ENCODE measurements around the gene ASB16.

The ASB16 gene

DNA sequence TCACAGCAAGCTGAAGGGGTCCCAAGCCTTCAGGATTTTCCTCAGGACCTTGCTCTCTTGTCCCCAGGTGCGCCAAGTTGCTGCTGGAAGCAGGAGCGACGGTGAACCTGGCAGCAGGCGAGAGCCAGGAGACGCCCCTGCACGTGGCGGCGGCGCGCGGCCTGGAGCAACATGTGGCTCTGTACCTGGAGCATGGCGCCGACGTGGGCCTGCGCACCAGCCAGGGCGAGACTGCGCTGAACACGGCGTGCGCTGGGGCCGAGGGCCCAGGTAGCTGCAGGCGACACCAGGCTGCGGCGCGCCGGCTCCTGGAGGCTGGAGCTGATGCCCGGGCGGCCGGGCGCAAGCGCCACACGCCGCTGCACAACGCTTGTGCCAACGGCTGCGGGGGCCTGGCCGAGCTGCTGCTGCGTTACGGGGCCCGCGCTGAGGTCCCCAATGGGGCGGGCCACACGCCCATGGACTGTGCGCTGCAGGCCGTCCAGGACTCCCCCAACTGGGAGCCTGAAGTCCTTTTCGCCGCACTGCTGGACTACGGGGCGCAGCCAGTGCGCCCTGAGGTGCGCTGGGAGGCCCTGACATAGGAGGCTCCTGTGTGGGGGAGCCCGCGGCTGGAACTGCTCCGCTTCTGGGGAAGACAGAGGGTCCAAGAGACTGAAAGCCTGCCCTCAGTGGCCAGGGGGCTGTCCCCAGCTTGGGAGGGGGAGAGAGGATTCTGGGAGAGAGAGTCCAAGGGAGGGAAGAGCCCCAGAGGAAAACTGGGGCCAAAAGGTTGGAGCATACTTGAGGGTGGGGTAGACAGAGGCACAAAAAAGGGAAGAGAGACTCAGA lies 6.4 kb downstream of the ASB16 start:
- no peak overlapping the region for H3K4me2 ChIP-seq (ENCODE audit: low read depth, low read length)
- TF ChIP-seq, protein P1, sequence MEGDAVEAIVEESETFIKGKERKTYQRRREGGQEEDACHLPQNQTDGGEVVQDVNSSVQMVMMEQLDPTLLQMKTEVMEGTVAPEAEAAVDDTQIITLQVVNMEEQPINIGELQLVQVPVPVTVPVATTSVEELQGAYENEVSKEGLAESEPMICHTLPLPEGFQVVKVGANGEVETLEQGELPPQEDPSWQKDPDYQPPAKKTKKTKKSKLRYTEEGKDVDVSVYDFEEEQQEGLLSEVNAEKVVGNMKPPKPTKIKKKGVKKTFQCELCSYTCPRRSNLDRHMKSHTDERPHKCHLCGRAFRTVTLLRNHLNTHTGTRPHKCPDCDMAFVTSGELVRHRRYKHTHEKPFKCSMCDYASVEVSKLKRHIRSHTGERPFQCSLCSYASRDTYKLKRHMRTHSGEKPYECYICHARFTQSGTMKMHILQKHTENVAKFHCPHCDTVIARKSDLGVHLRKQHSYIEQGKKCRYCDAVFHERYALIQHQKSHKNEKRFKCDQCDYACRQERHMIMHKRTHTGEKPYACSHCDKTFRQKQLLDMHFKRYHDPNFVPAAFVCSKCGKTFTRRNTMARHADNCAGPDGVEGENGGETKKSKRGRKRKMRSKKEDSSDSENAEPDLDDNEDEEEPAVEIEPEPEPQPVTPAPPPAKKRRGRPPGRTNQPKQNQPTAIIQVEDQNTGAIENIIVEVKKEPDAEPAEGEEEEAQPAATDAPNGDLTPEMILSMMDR (IDR thresholded peaks at IDR 0.05; ENCODE audit: low read length) = no peak
- TF ChIP-seq EZH2phosphoT487 (IDR thresholded peaks at IDR 0.05; ENCODE audit: low read length) (no peak), EZH2 (optimal IDR thresholded peaks at IDR 0.05; ENCODE audit: low read depth, low read length) (no peak)
- H3K9me3 ChIP-seq (replicated peaks; ENCODE audit: insufficient read depth, low read length) = no peaks in the 10 kb centered on the region
- no peak overlapping the region for H2AFZ ChIP-seq (ENCODE audit: low read length)
- H3K9me2 ChIP-seq (replicated peaks; ENCODE audit: insufficient read depth, low read length) = no peaks in the 10 kb centered on the region
- H3K4me3 ChIP-seq (ENCODE audit: low read length) = no peak overlapping the region
- H3K27ac ChIP-seq (ENCODE audit: low read length) = no peak overlapping the region
- no peaks in the 10 kb centered on the region for H4K20me1 ChIP-seq (ENCODE audit: insufficient read depth, low read length)
- peaks cover 21% of the 10 kb centered on the region for H3K79me2 ChIP-seq (ENCODE audit: low read length)
- 0 out of 2 replicates have a peak, but pooled peaks cover under 1% of the 10 kb centered on the region for H3K36me3 ChIP-seq (replicated peaks; ENCODE audit: insufficient read depth, low read length)
- H3K9ac ChIP-seq (ENCODE audit: low read length) = no peak overlapping the region
- H3K4me1 ChIP-seq (ENCODE audit: low read length) = peaks cover 4% of the 10 kb centered on the region; the same call in 1 of the 2 replicates
- H3F3A ChIP-seq (ENCODE audit: insufficient read depth, low read length) = peaks cover 12% of the 10 kb centered on the region
- H3K27me3 ChIP-seq (replicated peaks; ENCODE audit: insufficient read depth, low read length) = no peaks in the 10 kb centered on the region
- DNase-seq = no peak

DNA sequence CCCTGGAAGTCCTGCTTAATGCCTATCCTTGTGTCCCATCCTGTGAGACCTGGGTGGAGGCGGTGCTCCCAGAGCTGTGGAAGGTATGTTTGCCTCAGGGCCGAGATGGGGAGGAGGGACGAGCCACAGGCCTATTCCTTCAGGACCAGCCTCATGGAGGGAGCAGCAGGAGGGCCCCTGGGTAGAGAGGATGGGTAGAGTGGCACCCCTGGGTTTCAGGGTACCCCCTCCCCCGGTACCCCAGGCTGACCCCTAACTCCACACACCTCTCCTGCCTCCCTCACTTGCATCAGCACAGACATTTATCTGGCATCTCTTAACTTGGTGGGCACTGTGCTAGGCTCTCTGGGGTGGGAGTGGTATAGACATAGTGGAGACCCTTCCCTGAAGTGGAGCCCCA lies 7.1 kb downstream of the ASB16 start:
- Histone ChIP-seq H3K79me2 (ENCODE audit: low read length) (peaks cover 26% of the 10 kb centered on the region), H3K4me3 (ENCODE audit: low read length) (no peak overlapping the region), H3K9me3 (replicated peaks; ENCODE audit: insufficient read depth, low read length) (no peaks in the 10 kb centered on the region), H4K20me1 (ENCODE audit: insufficient read depth, low read length) (no peaks in the 10 kb centered on the region), H3K27ac (ENCODE audit: low read length) (no peak overlapping the region), H2AFZ (ENCODE audit: low read length) (no peak overlapping the region), H3K9ac (ENCODE audit: low read length) (no peak overlapping the region), H3F3A (ENCODE audit: insufficient read depth, low read length) (peaks cover 14% of the 10 kb centered on the region), H3K4me2 (ENCODE audit: low read depth, low read length) (no peak overlapping the region), H3K36me3 (replicated peaks; ENCODE audit: insufficient read depth, low read length) (0 out of 2 replicates have a peak, but pooled peaks cover 4% of the 10 kb centered on the region), H3K4me1 (ENCODE audit: low read length) (no peaks in the 10 kb centered on the region), H3K9me2 (replicated peaks; ENCODE audit: insufficient read depth, low read length) (no peaks in the 10 kb centered on the region), H3K27me3 (replicated peaks; ENCODE audit: insufficient read depth, low read length) (no peaks in the 10 kb centered on the region)
- TF ChIP-seq EZH2 (optimal IDR thresholded peaks at IDR 0.05; ENCODE audit: low read depth, low read length) (no peak), EZH2phosphoT487 (IDR thresholded peaks at IDR 0.05; ENCODE audit: low read length) (no peak)
- TF ChIP-seq, protein P1 (IDR thresholded peaks at IDR 0.05; ENCODE audit: low read length) = no peak
- no peak for DNase-seq

DNA sequence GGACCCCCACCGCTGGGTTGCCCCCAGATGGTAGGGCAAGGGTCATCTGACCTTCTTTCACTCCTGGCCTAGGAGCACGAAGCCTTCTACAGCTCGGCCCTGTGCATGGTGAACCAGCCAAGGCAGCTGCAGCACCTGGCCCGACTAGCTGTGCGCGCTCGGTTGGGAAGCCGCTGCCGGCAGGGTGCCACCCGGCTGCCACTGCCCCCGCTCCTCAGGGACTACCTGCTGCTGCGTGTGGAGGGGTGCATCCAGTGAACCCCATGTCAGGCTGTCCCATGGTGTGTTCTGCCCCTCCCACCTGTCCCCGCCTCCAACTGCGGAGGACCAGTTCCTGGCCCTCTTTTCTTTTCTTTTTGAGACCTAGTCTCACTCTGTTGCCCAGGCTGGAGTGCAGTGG lies 7.6 kb downstream of the ASB16 start:
- Histone ChIP-seq H4K20me1 (ENCODE audit: insufficient read depth, low read length) (no peaks in the 10 kb centered on the region), H3K4me3 (ENCODE audit: low read length) (no peak overlapping the region)

More for the DNA sequence above, 7.6 kb downstream of the ASB16 start:
- TF ChIP-seq EZH2phosphoT487 (IDR thresholded peaks at IDR 0.05; ENCODE audit: low read length) = no peak
- TF ChIP-seq EZH2 (optimal IDR thresholded peaks at IDR 0.05; ENCODE audit: low read depth, low read length) = no peak
- TF ChIP-seq, protein P1 (IDR thresholded peaks at IDR 0.05; ENCODE audit: low read length) = no peak
- no peak for DNase-seq
- peaks cover 30% of the 10 kb centered on the region for H3K79me2 ChIP-seq (ENCODE audit: low read length)
- H2AFZ ChIP-seq (ENCODE audit: low read length) = no peak overlapping the region
- H3K27me3 ChIP-seq (replicated peaks; ENCODE audit: insufficient read depth, low read length) = no peaks in the 10 kb centered on the region
- no peak overlapping the region for H3K4me2 ChIP-seq (ENCODE audit: low read depth, low read length)
- no peak overlapping the region for H3K27ac ChIP-seq (ENCODE audit: low read length)
- H3F3A ChIP-seq (ENCODE audit: insufficient read depth, low read length) = peaks cover 14% of the 10 kb centered on the region
- H3K9me3 ChIP-seq (replicated peaks; ENCODE audit: insufficient read depth, low read length) = no peaks in the 10 kb centered on the region
- H3K36me3 ChIP-seq (replicated peaks; ENCODE audit: insufficient read depth, low read length) = 0 out of 2 replicates have a peak, but pooled peaks cover 4% of the 10 kb centered on the region
- no peak overlapping the region for H3K9ac ChIP-seq (ENCODE audit: low read length)
- H3K4me1 ChIP-seq (ENCODE audit: low read length) = 0 out of 2 replicates have a peak, but pooled peaks cover 1% of the 10 kb centered on the region
- no peaks in the 10 kb centered on the region for H3K9me2 ChIP-seq (replicated peaks; ENCODE audit: insufficient read depth, low read length)
